ENCODE measurements around the gene RAB1A. TPM values are rescaled to one million over a fixed set of nuclear protein-coding genes. Genes with fewer than 3 reads are reported as not detected.
"Not testable (repeated sequence)": the region's sequence is repeated elsewhere in the genome, so short reads cannot be mapped to it uniquely, and the experiment has no call there.

RAB1A gene
- polyA plus RNA-seq, 2 of the 4 experiments (the other 2 are of a cell fraction), result 308 to 417 TPM

GRCh38 chr2:65159906-65160305 lies 30.0 kb upstream of the RAB1A start (continued):
- TF ChIP-seq USF2 (IDR thresholded peaks at IDR 0.05) (no peak), ATOH8 (CRISPR knock-in tag; IDR thresholded peaks at IDR 0.05; ENCODE audit: low read depth) (no peak)

GRCh38 chr2:65159261-65159660 lies 29.4 kb upstream of the RAB1A start:
- FAIRE-seq, result no peak
- Histone ChIP-seq H3K27ac (no peak overlapping the region), H3K4me1 (peaks cover 14% of the 10 kb centered on the region), H3K9me3 (no peaks in the 10 kb centered on the region), H3K4me2 (no peak overlapping the region), H3K4me3 (no peak overlapping the region)
- no peak for ATAC-seq
- ChIA-PET POLR2A (interaction anchor here (0.9 kb wide), 1 partner anchor 29 kb away, joined by 3 read pairs; the partner anchor contains the start of gene RAB1A), CTCF (interaction anchor here (0.6 to 1.0 kb wide), 2 partner anchors 12 to 95 kb away, joined by 3 read pairs; no protein-coding TSS in a partner anchor)
- no peak for DNase-seq (ENCODE audit: low read depth in 1 of 2, low spot score in 1 of 2)
- WGBS (ENCODE audit: missing lambda C conversion rate), result 83% methylated on average over 6 of the region's 6 CpGs
- TF ChIP-seq ZC3H11A (IDR thresholded peaks at IDR 0.05) (no peak), RFX5 (IDR thresholded peaks at IDR 0.05) (no peak), ZNF302 (CRISPR knock-in tag; IDR thresholded peaks at IDR 0.05) (no peak), ELK1 (IDR thresholded peaks at IDR 0.05; ENCODE audit: low read depth, low read length) (no peak), HDAC2 (IDR thresholded peaks at IDR 0.05) (no peak), MAFK (IDR thresholded peaks at IDR 0.05; ENCODE audit: partially characterized antibody) (no peak), NR3C1 (IDR thresholded peaks at IDR 0.05) (no peak), KDM1A (IDR thresholded peaks at IDR 0.05; ENCODE audit: low read depth) (no peak), ESRRA (IDR thresholded peaks at IDR 0.05; ENCODE audit: borderline replicate concordance, low read length) (no peak), EP300 (IDR thresholded peaks at IDR 0.05) (no peak)

GRCh38 chr2:65158557-65158956 lies 28.7 kb upstream of the RAB1A start:
- no peak for ATAC-seq
- ChIA-PET CTCF (interaction anchor here (0.5 to 2.0 kb wide), 3 partner anchors 10 to 347 kb away, joined by 3 to 10 read pairs (median 3); no protein-coding TSS in a partner anchor), POLR2A (interaction anchor here (0.6 kb wide), 1 partner anchor 92 kb away, joined by 3 read pairs; no protein-coding TSS in a partner anchor)
- no peak for FAIRE-seq
- no peak for DNase-seq (ENCODE audit: low read depth in 1 of 2, low spot score in 1 of 2)
- no peaks in the 10 kb centered on the region for H3K9me3 ChIP-seq
- no peak overlapping the region for H3K27ac ChIP-seq
- H3K4me2 ChIP-seq, result no peak overlapping the region
- H3K4me1 ChIP-seq, result peaks cover 14% of the 10 kb centered on the region
- H3K4me3 ChIP-seq, result no peak overlapping the region
- TF ChIP-seq HDAC2 (IDR thresholded peaks at IDR 0.05) (no peak), POLR2A (IDR thresholded peaks at IDR 0.05; ENCODE audit: low read length) (no peak), HES2 (IDR thresholded peaks at IDR 0.05) (no peak), MYC (IDR thresholded peaks at IDR 0.05; ENCODE audit: borderline replicate concordance, low read length) (no peak), MAFK (IDR thresholded peaks at IDR 0.05; ENCODE audit: partially characterized antibody) (no peak), FOSL2 (IDR thresholded peaks at IDR 0.05) (no peak), FOSL2 (CRISPR knock-in tag; IDR thresholded peaks at IDR 0.05) (no peak), HEYL (CRISPR knock-in tag; IDR thresholded peaks at IDR 0.05) (no peak), JUNB (IDR thresholded peaks at IDR 0.05) (no peak), ZNF302 (CRISPR knock-in tag; IDR thresholded peaks at IDR 0.05) (no peak), RCOR1 (IDR thresholded peaks at IDR 0.05; ENCODE audit: low read depth, low read length) (no peak), EP300 (IDR thresholded peaks at IDR 0.05) (no peak), ZFP36 (IDR thresholded peaks at IDR 0.05; ENCODE audit: borderline replicate concordance, partially characterized antibody) (no peak), ATOH8 (CRISPR knock-in tag; IDR thresholded peaks at IDR 0.05; ENCODE audit: low read depth) (no peak), EHMT2 (IDR thresholded peaks at IDR 0.05; ENCODE audit: low read depth) (no peak), USF2 (IDR thresholded peaks at IDR 0.05) (no peak)
- WGBS (ENCODE audit: missing lambda C conversion rate), result 79% methylated on average over 6 of the region's 6 CpGs

- H3K9me3 ChIP-seq; H3K4me3 ChIP-seq; ATAC-seq; H3K27ac ChIP-seq; FAIRE-seq; DNase-seq (ENCODE audit: low read depth in 1 of 2, low spot score in 1 of 2); H3K4me2 ChIP-seq: not testable (repeated sequence)
- CTCF ChIA-PET, result interaction anchor here (0.5 to 2.0 kb wide), 5 partner anchors 9 to 348 kb away, joined by 3 to 10 read pairs (median 3); partner anchors contain the start of gene RAB1A
- 66% methylated on average over 5 of the region's 6 CpGs for WGBS (ENCODE audit: missing lambda C conversion rate)
- POLR2A ChIA-PET, result interaction anchor here (0.6 to 1.0 kb wide), 2 partner anchors 28 to 91 kb away, joined by 3 read pairs; partner anchors contain the start of gene RAB1A
- peaks cover 14% of the 10 kb centered on the region for H3K4me1 ChIP-seq
Measured at GRCh38 chr2:65157856-65158255, 27.9 kb upstream of the RAB1A start.

Measured in A549 (cell line).